ENCODE measurements around the gene ZBTB44. TPM values are rescaled to one million over a fixed set of nuclear protein-coding genes. Genes with fewer than 3 reads are reported as not detected.

Gene ZBTB44
- total RNA-seq, 1 donor = 45.8 TPM

DNA sequence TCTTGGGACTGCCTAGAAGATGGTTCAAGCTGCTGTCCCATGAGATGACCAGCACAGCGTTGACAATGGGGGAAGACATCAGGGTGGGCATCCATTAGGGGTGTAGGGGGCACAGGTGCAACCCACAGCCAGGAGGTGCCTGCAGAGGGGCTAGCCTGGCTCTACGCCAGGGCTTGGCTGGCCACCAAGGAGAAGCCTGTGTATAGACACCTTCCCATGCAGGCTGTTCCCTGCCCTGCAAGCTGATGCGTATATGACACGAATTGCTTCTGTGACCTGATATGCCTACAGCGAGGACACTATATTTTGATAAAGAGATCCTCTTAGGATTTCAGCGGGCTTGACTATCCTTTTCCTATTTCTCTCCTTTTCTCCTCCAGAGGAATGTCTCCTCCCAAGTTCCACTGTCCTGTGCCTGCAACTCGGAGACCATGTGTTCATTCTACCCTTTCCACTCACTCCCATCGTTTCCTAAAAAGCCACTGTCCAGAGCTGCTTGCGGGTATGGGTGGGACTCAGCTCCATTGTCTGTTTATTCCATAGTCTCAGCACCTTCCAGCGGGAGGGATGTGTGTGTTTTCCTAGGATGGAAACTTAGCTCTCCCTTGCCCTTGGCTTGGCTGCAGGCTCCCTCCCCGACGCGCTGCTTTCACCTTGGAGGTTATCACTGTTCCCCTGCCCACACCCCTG is 99.0 kb downstream of the ZBTB44 start:
- DNase-seq (ENCODE audit: low read depth) = no peak
- no peak overlapping the region for H3K4me3 ChIP-seq (ENCODE audit: low read depth, low read length)
- TF ChIP-seq, protein P1, sequence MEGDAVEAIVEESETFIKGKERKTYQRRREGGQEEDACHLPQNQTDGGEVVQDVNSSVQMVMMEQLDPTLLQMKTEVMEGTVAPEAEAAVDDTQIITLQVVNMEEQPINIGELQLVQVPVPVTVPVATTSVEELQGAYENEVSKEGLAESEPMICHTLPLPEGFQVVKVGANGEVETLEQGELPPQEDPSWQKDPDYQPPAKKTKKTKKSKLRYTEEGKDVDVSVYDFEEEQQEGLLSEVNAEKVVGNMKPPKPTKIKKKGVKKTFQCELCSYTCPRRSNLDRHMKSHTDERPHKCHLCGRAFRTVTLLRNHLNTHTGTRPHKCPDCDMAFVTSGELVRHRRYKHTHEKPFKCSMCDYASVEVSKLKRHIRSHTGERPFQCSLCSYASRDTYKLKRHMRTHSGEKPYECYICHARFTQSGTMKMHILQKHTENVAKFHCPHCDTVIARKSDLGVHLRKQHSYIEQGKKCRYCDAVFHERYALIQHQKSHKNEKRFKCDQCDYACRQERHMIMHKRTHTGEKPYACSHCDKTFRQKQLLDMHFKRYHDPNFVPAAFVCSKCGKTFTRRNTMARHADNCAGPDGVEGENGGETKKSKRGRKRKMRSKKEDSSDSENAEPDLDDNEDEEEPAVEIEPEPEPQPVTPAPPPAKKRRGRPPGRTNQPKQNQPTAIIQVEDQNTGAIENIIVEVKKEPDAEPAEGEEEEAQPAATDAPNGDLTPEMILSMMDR (IDR thresholded peaks at IDR 0.05; ENCODE audit: insufficient read depth, low read length) = no peak

DNA sequence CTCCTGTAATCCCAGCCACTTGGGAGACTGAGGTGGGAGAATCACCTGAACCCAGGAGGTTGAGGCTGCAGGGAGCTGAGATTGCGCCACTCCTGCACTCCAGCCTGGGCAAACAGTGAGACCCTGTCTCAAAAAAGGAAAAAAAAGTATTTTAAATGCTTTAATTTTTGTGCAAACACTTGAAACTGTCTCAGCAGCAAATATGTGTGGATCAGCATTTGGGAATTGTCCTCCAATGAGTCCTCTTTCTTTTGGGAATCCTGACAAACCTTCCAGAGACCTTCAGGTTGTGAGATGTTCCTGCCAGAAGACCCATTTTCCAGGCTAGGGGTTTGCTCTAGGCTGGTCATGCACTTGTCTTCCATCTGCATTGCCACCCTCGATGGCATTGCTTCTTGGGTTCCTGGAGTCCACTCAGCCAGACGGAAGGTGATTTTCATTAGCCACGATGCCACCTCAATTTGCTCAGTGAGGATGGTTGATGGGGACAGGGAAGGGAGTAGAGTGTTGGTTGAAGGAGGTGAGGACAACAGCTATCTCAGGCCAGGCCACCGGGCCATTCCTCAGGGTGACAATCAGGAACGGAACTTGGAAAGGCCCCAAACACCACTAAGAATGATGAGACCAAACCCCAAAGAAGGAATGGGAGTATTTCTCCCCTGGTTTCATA is 99.7 kb downstream of the ZBTB44 start:
- no peak overlapping the region for H3K4me3 ChIP-seq (ENCODE audit: low read depth, low read length)
- DNase-seq (ENCODE audit: low read depth) = no peak
- TF ChIP-seq, protein P1 (IDR thresholded peaks at IDR 0.05; ENCODE audit: insufficient read depth, low read length) = no peak

GRCh38 chr11:130213979-130214281 is 100.8 kb downstream of the ZBTB44 start:
- no peak for DNase-seq (ENCODE audit: low read depth)
- H3K4me3 ChIP-seq (ENCODE audit: low read depth, low read length) = no peak overlapping the region
- TF ChIP-seq, protein P1 (IDR thresholded peaks at IDR 0.05; ENCODE audit: insufficient read depth, low read length) = no peak

DNA sequence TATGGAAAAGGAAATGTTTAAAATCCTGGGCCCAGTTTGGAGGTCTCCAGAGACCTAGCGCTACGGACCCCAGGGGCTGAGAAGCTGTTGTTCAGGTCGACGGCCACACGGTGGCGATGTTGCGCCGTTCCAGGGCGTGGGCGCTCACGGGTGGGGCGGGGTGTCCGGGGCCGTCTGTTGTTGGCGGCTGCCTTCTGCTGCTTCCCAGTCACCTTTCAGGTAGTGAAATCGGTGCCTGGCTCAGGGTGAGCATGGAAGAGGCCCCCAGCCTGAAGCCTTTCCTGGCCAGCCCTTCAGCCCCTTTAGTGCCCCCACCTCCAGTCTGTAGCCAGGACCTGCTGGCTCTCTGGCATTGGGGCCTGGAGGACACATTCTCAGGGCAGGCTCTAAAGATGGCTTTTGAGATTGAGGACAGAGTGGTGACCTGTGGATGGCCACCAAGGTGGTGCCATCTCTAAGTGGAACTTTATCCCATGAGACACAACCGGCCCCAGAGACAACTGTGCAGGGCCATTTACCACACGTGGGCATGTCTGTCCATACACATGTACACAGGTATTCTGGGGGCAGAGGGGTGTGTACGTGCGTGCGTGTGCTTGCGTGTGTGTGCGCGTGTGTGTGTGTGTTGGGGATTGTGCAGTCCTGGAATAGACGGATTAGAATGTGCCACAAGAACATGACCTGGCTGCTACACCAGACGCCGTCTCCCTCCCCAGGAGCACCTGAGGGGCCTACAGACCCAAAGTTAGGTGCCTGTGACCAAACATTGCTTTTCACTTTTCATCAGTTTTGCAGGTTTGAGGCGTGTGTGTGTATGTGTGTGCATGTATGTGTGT is 101.4 kb downstream of the ZBTB44 start:
- peak; percentile 26 for DNase-seq (ENCODE audit: low read depth)
- TF ChIP-seq, protein P1 (IDR thresholded peaks at IDR 0.05; ENCODE audit: insufficient read depth, low read length) = peak; percentile 88
- no peak overlapping the region for H3K4me3 ChIP-seq (ENCODE audit: low read depth, low read length)

DNA sequence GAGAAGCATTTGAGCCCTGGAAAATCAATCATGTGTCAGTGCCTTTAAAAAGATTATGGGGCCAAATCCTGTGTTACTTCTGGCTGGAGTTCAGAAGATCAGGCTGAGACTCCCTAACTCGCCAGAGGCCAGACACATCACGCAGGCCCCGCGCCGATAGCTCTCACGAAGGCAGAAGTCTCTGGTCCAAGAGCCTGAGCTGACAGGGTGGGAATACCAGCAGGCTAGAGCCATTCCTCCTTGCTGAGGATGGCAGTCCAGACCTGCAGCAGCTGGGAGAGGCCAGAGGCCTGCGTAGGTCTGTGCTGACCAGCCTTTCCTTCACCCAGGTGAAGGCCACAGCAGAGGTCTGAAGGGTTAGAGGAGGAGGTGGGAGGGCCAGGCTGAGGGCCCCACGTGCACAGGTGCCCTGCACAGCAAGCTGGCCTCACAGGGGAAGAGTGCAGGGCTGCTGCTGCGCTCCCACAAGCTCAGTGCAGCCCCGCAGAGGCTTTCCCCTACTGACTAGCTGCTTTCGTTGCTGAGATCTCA is 102.2 kb downstream of the ZBTB44 start:
- no peak overlapping the region for H3K4me3 ChIP-seq (ENCODE audit: low read depth, low read length)
- TF ChIP-seq, protein P1 (IDR thresholded peaks at IDR 0.05; ENCODE audit: insufficient read depth, low read length) = no peak
- no peak for DNase-seq (ENCODE audit: low read depth)

- DNase-seq (ENCODE audit: low read depth) = no peak
Measured at GRCh38 chr11:130211781-130212401, 102.8 kb downstream of the ZBTB44 start.

More at GRCh38 chr11:130211781-130212401, 102.8 kb downstream of the ZBTB44 start:
- no peak overlapping the region for H3K4me3 ChIP-seq (ENCODE audit: low read depth, low read length)
- TF ChIP-seq, protein P1 (IDR thresholded peaks at IDR 0.05; ENCODE audit: insufficient read depth, low read length) = no peak

Data from fibroblast of the aortic adventitia (primary cell).